Liver (tissue), 9 donors: ENCODE measurements around the gene COL8A1. TPM values are rescaled to one million over a fixed set of nuclear protein-coding genes. Genes with fewer than 3 reads are reported as not detected.

Source experiments
- DNase-seq: peaks from one replicate; pipeline ENCODE4 v3.0.0-alpha.2; 2017; ENCODE audit warnings: low spot score
- H3K27ac ChIP-seq, 2 donors: one replicate each; pipeline ENCODE4 v1.7.0; 2013; ENCODE audit warnings: inconsistent platforms in 2 of 2, low read length in 2 of 2, control low read depth in 1 of 2, low read depth in 1 of 2, mild to moderate bottlenecking in 1 of 2
- H3K27me3 ChIP-seq, 4 donors: one replicate each; pipeline versions ENCODE4 v1.6.1 to v1.7.0; 2013; ENCODE audit warnings: low read length in 3 of 4, inconsistent platforms in 1 of 4, mild to moderate bottlenecking in 1 of 4, moderate library complexity in 1 of 4; ENCODE audit not compliant: control insufficient read depth in 4 of 4, insufficient read depth in 4 of 4
- H3K36me3 ChIP-seq, 4 donors: one replicate each; pipeline versions ENCODE4 v1.6.1 to v1.7.0; 2013; ENCODE audit warnings: low read length in 3 of 4, mild to moderate bottlenecking in 3 of 4, low read depth in 1 of 4, moderate library complexity in 1 of 4; ENCODE audit not compliant: control insufficient read depth in 4 of 4, insufficient read depth in 3 of 4
- H3K4me1 ChIP-seq, 4 donors: one replicate each; pipeline versions ENCODE4 v1.6.1 to v1.7.0; 2013; ENCODE audit warnings: low read length in 3 of 4, mild to moderate bottlenecking in 3 of 4, moderate library complexity in 1 of 4; ENCODE audit not compliant: control insufficient read depth in 4 of 4, insufficient read depth in 4 of 4
- H3K4me3 ChIP-seq, 3 donors: one replicate each; pipeline versions ENCODE4 v1.6.1 to v1.7.0; 2013; ENCODE audit warnings: low read length in 3 of 3, control low read depth in 1 of 3, low read depth in 1 of 3, mild to moderate bottlenecking in 1 of 3
- H3K9ac ChIP-seq, 2 donors: one replicate each; pipeline ENCODE4 v1.7.0; 2013; ENCODE audit warnings: low read length in 2 of 2, mild to moderate bottlenecking in 2 of 2, moderate library complexity in 2 of 2, control low read depth in 1 of 2, low read depth in 1 of 2
- H3K9me3 ChIP-seq, 4 donors: one replicate each; pipeline versions ENCODE4 v1.6.1 to v1.7.0; 2013; ENCODE audit warnings: low read length in 3 of 4; ENCODE audit not compliant: control insufficient read depth in 4 of 4
- CTCF ChIP-seq: fragments of 150-350 bp; IDR thresholded peaks from 2 replicates; pipeline ENCODE4 v1.5.1; 2017; ENCODE audit warnings: improper control_type of control experiment, low read depth, low read length; ENCODE audit not compliant: missing input control
- EGR1 ChIP-seq, 2 donors: IDR thresholded peaks; 2 replicates each; pipeline ENCODE4 v1.6.1; 2016 to 2018; ENCODE audit warnings: antibody characterized with exemption in 2 of 2, low read depth in 2 of 2
- FOXA1 ChIP-seq: IDR thresholded peaks from 2 replicates; pipeline ENCODE4 v1.6.1; 2016; ENCODE audit warnings: antibody characterized with exemption
- FOXA2 ChIP-seq: IDR thresholded peaks from 2 replicates; pipeline ENCODE4 v1.6.1; 2016; ENCODE audit warnings: antibody characterized with exemption
- GABPA ChIP-seq, 2 donors: IDR thresholded peaks in 1 of 2; conservative IDR thresholded peaks in 1 of 2; 2 replicates each; pipeline ENCODE4 v1.6.1; 2016; ENCODE audit warnings: antibody characterized with exemption in 2 of 2, mild to moderate bottlenecking in 1 of 2, moderate library complexity in 1 of 2
- HNF4A ChIP-seq, 2 donors: conservative IDR thresholded peaks; 2 replicates each; pipeline ENCODE4 v1.6.1; 2016; ENCODE audit warnings: antibody characterized with exemption in 2 of 2, mild to moderate bottlenecking in 2 of 2
- HNF4G ChIP-seq: IDR thresholded peaks from 2 replicates; pipeline ENCODE4 v1.6.1; 2016; ENCODE audit warnings: antibody characterized with exemption
- JUND ChIP-seq, 2 donors: IDR thresholded peaks; 2 replicates each; pipeline ENCODE4 v1.6.1; 2016; ENCODE audit warnings: antibody characterized with exemption in 2 of 2
- NR2F2 ChIP-seq: IDR thresholded peaks from 2 replicates; pipeline ENCODE4 v1.6.1; 2016; ENCODE audit warnings: antibody characterized with exemption
- RAD21 ChIP-seq, 2 donors: IDR thresholded peaks; 2 replicates each; pipeline ENCODE4 v1.6.1; 2016; ENCODE audit warnings: antibody characterized with exemption in 2 of 2, mild to moderate bottlenecking in 2 of 2
- REST ChIP-seq: IDR thresholded peaks from 2 replicates; pipeline ENCODE4 v1.6.1; 2016; ENCODE audit warnings: antibody characterized with exemption, mild to moderate bottlenecking
- RXRA ChIP-seq, 2 donors: IDR thresholded peaks; 2 replicates each; pipeline ENCODE4 v1.6.1; 2017 to 2018; ENCODE audit warnings: antibody characterized with exemption in 2 of 2, mild to moderate bottlenecking in 1 of 2
- SP1 ChIP-seq: IDR thresholded peaks from 2 replicates; pipeline ENCODE4 v1.6.1; 2018; ENCODE audit warnings: antibody characterized with exemption, mild to moderate bottlenecking
- TAF1 ChIP-seq: conservative IDR thresholded peaks from 2 replicates; pipeline ENCODE4 v1.6.1; 2016; ENCODE audit warnings: antibody characterized with exemption, mild to moderate bottlenecking
- YY1 ChIP-seq: IDR thresholded peaks from 2 replicates; pipeline ENCODE4 v1.6.1; 2016; ENCODE audit warnings: antibody characterized with exemption, mild to moderate bottlenecking
- ZBTB33 ChIP-seq: IDR thresholded peaks from 2 replicates; pipeline ENCODE4 v1.6.1; 2016; ENCODE audit warnings: antibody characterized with exemption
- WGBS: extraction: QIAGEN DNeasy Blood & Tissue Kit; methylation state at CpG from one replicate; pipeline ENCODE4 v1.1.7; 2013; 5-methylcytosine and 5-hydroxymethylcytosine counted together
- polyA plus RNA-seq, 2 donors: library from polyadenylated mRNA; stranded (reverse) in 1 of 2; unstranded in 1 of 2; fragments of 200-250 nt in 1 of 2; fragments of >200 nt in 1 of 2; fragmentation: Nextera tagmentation in 1 of 2; extraction: Ambion mirVana in 1 of 2; gene quantifications; one replicate each; pipeline versions ENCODE4 v1.2.1 to v1.2.3, GENCODE V29; 2013 to 2015
- total RNA-seq, 2 donors: library from RNA; depleted of rRNA; stranded (reverse); fragments of >200 nt; gene quantifications; one replicate each; pipeline ENCODE4 v1.2.3, GENCODE V29; 2014
- TF ChIP-seq, protein P1 (sequence below): IDR thresholded peaks from 2 replicates; pipeline ENCODE4 v1.6.1; 2016; ENCODE audit warnings: antibody characterized with exemption
- TF ChIP-seq, protein P2 (sequence below): IDR thresholded peaks from 2 replicates; pipeline ENCODE4 v1.6.1; 2016; ENCODE audit warnings: antibody characterized with exemption
- donor health status: healthy.
- donor health status: healthy.
- donor health status: healthy.
- donor health status: healthy.
- donor health status: healthy.

The COL8A1 gene
- total and polyA plus RNA-seq, 4 donors, result 0.14 to 2.2 (median 1.0) TPM

DNA sequence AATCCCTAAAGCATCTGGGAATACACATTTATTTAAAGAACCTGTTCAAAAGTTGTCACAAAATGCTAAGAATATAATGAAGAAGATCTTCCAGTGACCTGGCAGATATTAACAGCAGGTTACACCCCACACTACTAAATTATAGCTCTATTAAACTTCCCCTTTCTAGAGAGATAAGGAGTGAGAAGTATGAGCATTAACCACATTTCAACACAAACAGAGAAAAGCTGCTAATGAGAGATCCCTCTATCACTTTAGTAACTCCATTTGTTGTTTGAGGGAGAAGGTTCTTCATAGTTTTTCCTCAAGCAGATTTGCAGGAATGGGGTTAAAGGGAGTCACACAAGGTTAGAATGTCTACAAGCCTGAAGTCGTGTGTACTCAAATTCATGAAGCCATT is 3.6 kb downstream of the COL8A1 start:
- WGBS, result 47% methylated on average over 1 of the region's 1 CpG
- no peak overlapping the region for H3K27ac ChIP-seq
- no peak for DNase-seq
- TF ChIP-seq FOXA2 (no peak), SP1 (no peak), YY1 (no peak), TAF1 (no peak), GABPA (IDR thresholded peaks at IDR 0.05 in 1 of 2, conservative IDR thresholded peaks at IDR 0.05 in 1 of 2) (no peak), FOXA1 (no peak)
- TF ChIP-seq, protein P1, sequence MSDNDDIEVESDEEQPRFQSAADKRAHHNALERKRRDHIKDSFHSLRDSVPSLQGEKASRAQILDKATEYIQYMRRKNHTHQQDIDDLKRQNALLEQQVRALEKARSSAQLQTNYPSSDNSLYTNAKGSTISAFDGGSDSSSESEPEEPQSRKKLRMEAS, result no peak
- TF ChIP-seq, protein P2, sequence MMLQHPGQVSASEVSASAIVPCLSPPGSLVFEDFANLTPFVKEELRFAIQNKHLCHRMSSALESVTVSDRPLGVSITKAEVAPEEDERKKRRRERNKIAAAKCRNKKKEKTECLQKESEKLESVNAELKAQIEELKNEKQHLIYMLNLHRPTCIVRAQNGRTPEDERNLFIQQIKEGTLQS, result no peak
- H3K9ac ChIP-seq, result no peak overlapping the region
- peaks cover 0 to 10% (median 6%) of the 10 kb centered on the region in 4 donors for H3K27me3 ChIP-seq
- no peaks in the 10 kb centered on the region for H3K9me3 ChIP-seq
- no peak overlapping the region for H3K4me3 ChIP-seq
- H3K36me3 ChIP-seq, result no peaks in the 10 kb centered on the region
- H3K4me1 ChIP-seq, result peaks cover 0 to 12% (median 9%) of the 10 kb centered on the region in 4 donors

- Histone ChIP-seq H3K36me3 (no peaks in the 10 kb centered on the region), H3K9me3 (no peaks in the 10 kb centered on the region), H3K27ac (no peak overlapping the region), H3K4me3 (no peak overlapping the region), H3K27me3 (peaks cover 0 to 7% (median 2%) of the 10 kb centered on the region in 4 donors), H3K9ac (no peak overlapping the region), H3K4me1 (no peaks in the 10 kb centered on the region)
- TF ChIP-seq FOXA2, result no peak
- TF ChIP-seq GABPA (IDR thresholded peaks at IDR 0.05 in 1 of 2, conservative IDR thresholded peaks at IDR 0.05 in 1 of 2), result no peak
- TF ChIP-seq ZBTB33, result no peak
- TF ChIP-seq, protein P2, result no peak
- no peak for TF ChIP-seq EGR1 (IDR thresholded peaks at IDR 0.05; ENCODE audit: low read depth in 2 of 2)
- no peak for TF ChIP-seq RXRA (IDR thresholded peaks at IDR 0.05)
- no peak for TF ChIP-seq TAF1
- no peak for TF ChIP-seq HNF4A (conservative IDR thresholded peaks at IDR 0.05)
- TF ChIP-seq SP1, result no peak
- no peak for TF ChIP-seq CTCF
- TF ChIP-seq HNF4G, result no peak
- TF ChIP-seq NR2F2, result no peak
- TF ChIP-seq REST, result no peak
- TF ChIP-seq YY1, result no peak
- no peak for TF ChIP-seq RAD21 (IDR thresholded peaks at IDR 0.05)
- TF ChIP-seq JUND (IDR thresholded peaks at IDR 0.05), result no peak
- TF ChIP-seq FOXA1, result no peak
- DNase-seq, result no peak
These were observed 5.6 kb downstream of the COL8A1 start for GRCh38 chr3:99644017-99644416.
